Fibroblast of upper back skin (primary cell): ENCODE measurements around the gene ASCC3.
A peak's percentile ranks its signal among the peaks of the same experiment; 100 is the strongest.

Experiments used
- DNase-seq: peaks from one replicate; pipeline ENCODE4 v3.0.0-alpha.2; 2013

ASCC3 gene

DNA sequence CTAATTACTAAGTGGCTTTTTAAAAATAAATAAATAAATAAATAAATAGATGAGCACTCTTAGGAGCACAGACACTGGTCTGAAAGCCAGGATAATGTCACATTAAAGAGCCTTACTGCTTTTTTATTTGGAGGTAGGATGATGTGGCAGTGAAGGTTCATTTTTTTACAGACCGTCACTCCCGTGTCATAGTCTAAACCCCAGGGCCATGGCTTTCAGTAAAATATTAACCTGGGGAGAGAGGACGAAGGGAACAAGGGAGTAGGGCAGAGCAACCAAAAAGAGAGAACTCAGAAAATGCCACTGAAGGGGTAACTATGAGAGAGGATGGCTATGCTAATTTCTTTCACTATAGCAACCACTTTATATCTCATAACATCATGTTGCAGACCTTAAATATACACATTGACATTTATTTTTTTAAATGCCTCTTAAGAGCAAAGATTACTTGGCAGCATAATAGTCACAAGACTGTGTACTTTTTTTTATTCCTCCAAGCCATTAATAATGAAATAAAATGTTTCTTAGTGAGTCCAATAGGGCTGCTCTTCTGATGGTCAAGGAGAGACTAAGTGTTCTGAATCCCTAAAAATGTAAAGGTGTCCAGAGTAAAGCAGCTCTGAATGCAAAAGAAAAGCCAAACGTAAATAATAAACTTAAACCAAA is 315.6 kb downstream of the ASCC3 start:
- DNase-seq, result no peak

DNA sequence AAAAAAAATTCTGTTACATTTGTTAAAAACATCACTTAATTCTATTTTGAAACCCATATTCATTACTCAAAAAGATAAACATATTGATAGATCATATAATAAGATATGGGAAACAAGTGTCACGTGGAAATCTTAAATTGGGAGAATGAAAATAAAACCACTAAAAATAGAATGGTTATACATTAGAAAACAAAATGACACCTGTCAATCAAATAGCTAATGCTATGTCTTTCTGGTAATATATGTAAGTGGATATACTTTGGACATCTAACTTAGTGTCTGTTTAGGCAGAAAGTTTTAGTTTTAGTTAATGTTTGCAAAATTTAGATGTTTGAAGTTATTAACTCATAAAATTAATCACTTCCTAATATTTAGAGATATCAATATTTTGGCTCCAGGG is 321.3 kb downstream of the ASCC3 start:
- no peak for DNase-seq

DNA sequence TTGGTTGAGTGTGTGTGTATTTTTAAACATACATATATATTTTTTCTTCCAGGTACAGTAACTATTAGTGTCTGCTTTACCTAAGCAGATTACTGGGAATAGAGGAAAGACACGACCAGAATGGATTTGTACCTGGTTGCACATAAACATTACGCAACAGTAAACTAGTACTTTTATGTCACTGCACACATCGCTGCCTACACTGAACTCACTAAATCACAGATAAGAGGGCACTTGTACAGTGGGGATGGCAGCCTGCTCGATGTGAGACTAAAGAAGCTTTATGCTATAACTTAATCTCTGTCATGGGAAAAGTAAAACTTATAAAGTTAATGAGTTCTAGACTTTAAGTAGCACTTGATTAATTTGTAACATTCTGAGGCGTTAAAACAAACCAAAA is 326.9 kb downstream of the ASCC3 start:
- no peak for DNase-seq

DNA sequence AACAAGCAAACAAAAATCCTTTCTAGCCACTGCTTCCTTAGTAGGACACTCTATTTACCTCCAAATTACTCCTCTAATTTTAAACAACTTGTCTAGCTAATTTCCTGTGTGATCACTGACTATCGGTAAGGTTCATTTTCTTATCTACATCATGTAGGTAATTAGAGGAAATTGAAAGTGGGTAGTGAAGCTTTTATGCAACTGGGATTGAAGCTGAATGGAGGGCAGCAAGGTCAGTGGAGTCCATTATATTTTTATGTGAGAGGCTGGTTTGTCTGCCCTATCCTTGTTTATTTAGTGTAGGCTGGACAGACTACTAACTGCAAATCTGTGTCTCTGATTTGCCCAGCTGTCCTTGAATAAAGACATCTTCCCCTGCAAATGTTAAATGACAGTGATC is 327.9 kb downstream of the ASCC3 start:
- DNase-seq, result no peak

DNA sequence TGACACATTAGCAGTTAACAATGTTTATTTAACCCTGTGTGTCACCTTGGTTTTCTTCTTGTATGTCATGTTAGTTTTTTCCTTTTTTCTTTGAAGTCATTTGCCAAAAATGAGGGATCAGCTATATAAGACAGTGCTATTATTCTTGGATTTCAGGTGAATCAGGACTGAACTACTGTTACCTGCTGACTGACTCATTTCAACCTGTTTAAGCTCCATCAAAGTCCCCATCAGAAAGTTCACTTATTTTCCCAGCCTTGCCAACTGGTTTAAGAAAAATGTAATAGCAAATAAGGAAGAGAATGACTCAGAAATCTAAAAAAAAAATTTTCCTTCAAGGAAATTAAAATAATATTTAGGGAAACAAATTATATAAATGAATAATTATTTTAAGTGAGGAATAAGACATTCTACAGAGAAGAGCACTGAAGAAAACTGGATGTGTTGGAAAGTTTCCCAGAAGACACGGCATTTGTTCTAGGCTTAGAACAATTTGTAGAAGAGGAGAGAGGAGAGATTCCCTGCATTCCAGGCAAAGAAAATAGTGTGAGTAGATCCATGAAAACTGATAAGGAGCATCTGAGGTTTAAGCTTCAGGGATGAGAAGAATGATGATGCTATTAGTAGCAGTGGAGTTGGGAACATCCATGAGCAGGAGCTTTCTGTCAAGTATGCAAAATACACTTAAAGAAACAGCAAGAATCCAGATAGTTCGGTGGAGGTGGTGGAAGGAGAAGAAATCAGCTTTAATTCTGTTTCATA is 331.5 kb downstream of the ASCC3 start:
- peak; percentile 84 for DNase-seq

DNA sequence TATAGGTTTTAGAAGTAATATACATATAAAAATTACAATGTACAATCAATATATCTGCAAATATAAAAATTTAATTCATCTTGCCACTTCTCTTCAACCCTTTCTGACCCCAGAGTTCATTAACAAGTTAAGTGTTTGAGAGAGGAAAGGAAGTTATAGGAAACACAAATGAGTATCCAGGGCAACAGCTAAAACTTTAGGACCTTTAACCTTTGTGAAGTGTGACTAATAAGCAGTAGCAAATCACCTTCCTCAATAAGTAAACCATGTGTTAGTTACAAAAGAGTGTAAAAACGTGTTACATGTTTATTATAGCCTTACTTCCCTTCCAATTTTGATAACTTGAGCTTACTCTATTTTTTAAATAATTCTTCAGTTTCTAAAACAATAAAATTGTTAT is 343.0 kb downstream of the ASCC3 start:
- DNase-seq, result peak; percentile 5

DNA sequence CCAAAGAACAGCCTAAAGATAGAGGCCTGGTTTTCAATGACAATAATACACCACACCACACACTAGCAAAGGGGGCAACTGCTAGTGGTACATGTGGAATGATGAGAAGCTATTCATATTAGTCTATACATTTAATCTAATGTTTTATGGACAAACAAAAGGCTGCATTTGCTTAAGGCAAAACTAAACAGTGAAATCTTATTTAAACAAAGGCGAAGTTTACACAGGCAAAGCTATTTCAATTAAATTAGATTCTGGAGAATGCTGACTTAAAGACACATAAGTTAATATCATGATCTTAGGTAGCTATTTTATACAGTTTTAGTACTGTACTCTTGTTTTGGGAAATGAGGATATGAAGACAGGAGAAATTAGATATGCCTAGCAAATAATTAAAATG is 362.5 kb downstream of the ASCC3 start:
- no peak for DNase-seq

DNA sequence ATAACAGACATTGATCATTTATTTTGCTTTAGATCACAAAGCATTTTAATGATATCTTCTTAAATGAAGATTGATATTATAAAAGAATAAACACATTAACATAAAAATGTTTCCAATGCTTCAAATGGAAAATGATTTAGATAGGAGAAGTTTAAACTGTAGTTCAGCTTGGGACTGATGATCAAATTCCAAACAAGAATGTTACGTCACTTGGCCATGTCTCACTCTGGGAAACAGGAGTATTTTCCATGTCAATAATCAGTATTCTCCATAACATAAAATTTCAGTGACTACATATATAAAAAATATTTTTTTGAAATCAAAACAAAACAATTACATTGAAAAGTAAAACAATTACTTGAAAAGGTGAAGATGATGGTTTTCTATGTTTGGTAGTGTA is 363.5 kb downstream of the ASCC3 start:
- DNase-seq, result no peak

DNA sequence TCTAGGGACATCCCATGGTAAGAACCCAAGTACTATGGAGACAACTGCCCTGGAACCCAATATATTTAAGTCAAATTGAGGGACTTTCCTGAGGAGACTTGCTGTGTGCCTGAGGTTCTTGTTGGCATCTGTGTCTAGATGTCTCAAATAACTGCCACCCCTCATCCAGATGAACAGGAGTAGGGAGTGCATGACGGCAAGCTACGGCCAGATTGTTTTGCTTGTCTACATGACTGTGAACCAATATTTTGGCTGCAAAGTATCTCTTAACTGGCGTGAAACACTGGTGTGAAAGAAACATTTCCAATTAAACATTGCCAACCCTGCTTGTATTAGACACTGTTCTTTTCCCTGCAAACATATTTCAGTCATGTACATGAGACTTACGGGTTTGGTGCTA is 364.0 kb downstream of the ASCC3 start:
- no peak for DNase-seq

DNA sequence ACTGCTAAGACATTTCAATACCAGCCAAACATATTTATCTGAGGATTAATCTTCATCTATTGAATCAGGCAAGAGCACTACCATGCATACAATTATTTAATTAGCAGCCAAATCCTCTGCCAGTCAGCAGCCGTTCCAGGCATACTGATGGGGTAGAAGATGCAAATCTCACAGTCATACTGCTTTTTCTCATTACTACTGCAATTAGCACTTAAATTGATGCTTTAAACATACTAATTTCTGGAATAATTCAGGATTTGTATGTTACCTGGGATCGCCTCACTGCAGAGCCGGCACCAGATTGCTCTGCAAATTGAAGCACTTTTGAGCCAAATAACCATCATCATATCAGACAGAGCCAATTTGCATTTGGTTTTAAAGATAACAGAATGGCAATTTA is 366.5 kb downstream of the ASCC3 start:
- DNase-seq, result no peak

DNA sequence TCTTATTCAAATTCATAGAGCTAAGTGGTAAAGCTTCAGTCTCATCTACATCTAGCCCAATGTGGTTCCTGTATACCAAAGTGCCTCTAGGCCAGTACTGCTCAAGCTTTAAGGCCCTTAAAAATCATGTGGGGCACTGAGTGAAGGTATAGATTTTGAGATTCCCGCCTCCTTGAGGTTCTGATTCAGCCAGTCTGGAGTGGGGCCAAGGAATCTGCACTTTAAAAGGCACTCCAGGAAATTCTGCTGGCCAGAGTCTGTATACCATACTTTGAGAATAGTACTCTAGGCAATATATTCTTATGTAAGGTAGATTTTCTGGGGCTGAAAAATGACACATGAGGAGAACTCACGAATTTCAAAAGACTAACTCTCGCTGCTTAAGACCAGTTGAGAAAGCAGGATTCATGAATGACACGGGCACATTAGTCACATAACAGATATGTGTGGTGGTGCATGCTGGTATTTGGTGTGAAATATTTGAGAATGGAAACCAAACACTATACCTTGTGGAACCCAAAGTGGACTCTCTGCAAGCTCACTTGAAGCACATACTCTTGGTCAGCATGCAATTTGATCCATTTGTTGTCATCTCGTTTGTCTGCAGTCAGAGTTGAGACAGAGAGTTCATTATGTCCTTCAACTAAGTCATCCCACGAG is 368.8 kb downstream of the ASCC3 start:
- peak; percentile 70 for DNase-seq

DNA sequence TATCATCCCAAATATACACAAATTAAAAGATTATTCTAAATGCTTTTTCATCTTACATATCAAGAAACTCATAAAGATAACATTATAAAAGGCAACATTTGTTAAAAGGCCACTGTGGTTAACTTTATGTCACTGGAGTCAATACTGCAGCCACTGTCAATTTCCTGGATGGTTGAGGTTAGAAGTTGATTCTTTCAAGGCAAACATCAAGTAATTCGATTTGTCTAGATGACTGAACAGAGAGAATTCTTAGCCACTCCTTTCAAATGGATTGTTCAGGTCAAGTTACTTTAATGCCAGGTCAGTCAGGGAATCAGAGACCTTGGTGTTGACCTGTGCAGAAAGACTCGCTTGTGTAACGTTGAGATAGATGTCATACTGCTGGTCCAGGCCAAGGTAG is 372.0 kb downstream of the ASCC3 start:
- DNase-seq, result no peak

DNA sequence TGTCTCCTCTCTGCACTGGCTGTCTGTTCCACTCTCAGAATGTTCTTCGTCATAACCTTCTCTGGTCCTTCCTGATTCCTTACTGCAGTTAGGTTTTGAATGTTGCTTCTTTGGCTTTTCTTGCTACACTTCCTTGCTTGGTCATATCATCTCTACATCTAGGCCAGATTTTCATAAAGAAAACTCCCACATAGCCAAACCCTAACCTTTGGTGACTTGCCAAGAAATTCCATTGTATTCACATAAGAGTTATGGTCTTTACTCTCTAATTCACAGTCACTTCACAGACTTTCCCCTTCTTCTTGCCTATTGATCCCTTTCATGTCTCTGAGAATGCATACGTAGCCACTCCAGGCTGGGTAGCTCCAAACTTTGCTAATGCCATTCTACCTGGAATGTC is 374.5 kb downstream of the ASCC3 start:
- DNase-seq, result peak; percentile 85

DNA sequence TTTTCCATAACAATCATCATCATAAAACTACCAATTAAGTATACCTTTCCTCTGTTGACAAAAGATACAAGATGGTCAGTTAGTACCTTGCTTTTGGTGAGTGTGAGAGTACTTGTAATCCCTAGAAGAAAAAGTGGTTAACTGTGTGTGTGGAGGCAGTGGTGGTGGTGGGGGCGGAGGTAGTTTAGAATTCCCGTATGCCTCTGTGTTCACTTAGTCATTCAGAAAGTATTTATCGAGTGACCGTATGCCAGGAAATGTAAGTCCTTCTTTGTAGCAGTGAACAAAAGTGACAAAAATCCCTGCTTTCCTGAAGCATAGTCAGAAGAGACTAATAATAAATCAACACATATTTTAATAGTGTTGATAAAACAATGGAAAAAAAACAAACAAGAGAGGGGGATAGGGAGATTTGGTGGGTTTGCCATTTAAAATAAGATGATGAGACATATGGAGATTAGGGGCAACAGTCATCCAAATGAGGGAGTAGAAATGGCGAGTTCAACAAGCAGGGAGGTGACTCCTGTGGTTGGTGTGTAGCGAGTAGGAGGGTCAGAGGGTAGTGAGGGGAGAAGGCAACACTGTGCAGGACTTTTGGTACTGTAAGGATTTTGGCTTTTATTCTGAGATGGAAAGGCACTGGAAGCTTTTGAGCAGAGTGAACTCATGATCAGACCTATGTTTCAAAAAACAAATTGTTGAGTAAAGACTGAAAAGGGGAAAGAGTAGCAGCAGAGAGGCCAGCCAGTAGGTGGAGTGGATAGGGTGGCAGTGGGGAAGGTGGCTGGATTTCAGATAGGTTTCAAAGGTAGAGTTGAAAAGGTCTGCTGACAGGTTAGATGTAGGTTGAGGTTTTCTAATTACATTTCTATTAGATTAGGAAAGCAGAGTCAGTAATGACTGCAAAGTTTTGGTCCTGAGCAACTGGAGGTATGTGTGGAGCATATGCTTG is 376.1 kb downstream of the ASCC3 start:
- peak; percentile 83 for DNase-seq

DNA sequence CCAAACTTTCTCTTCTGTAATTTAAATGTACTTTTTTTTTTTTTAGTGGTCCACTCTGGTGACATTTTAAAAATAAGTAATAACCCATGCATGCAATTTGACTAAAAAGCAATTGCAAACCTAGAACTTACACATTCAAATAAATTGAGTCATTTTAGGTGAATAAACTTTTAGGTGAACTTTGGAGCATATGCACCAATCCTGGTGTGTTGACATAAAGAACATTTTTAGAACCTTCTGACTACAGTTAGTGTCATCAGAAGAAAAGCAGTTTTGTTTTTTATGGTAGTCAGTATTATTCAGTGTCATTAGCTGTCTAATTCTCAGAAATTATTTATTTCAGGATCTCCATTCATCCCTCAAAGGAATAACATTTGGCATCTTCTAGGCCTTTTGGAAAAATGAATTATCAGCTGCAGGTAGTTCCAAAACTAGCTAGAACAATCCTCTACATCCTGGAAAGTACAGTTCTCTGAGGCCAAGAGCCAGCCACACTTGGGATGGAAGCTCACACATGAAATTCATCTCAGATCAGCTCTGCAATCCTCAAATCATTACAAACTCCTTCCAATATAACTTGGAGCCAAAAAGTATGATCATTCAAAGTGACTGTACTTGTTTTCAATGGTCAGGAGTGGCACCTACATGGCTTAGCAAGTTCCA is 378.0 kb downstream of the ASCC3 start:
- no peak for DNase-seq

DNA sequence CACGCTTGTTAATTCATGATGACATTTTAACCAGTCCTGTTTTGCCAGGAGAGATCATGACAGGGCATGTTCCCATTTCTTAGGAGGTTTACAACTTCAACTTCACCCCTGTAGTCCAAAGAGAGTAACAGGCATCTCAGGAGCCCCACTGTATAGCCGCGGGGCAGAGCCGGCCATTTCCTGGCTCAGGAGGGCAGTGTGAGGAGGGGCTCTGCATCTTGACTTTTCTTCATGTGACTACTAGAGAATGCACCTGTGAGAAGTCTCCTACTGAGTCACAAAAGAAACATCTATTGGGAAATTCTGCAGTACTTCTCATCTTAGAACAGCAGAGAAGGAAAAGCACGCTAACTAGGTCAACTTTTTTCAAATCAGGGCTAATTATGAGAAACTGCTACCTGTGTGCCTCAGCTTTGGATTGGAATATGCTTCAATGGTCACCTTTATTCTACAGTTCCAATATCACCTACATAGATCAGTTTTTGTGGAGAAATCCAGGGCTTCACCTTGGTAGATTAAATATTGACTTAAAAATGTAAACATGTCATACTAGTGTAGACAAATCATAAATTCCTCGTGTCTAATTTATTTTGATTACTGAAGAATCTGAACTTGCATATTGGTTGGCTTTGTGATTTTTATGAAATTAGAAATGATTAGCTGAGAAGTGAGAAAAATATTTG is 387.8 kb downstream of the ASCC3 start:
- no peak for DNase-seq

DNA sequence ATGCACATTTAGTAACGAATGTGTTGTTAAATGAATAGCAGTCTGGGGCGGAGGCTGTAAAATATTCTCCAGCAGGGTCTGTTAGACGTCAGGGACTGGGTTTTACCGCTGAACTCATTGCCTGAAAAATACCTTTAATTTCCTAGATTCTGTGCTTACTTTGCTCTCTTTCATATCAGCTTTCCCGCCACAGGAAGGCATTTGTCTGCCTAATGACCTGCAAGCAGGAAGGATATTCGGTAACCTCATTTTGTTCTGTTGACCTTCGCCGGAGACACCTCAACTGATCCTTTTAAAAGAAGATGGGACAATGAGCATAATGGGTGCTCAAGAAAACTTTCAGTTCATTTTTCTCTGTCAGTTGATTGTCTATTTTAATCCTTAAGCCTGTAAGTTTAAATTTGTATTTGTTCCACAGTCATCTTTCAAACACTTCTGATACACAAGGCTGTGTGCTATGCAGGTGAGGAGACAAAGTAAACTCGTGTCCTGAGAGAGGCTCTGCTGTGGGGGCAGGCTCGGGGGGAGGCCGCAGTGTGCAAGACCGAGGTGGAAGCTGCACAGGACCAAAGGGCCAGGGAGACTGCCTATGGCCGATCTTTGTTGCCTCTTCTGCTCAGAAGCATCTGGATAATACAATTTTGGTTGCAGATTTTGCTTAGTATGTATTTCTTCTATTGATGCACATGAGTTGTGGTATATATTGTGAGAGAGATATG is 389.0 kb downstream of the ASCC3 start:
- DNase-seq, result no peak

DNA sequence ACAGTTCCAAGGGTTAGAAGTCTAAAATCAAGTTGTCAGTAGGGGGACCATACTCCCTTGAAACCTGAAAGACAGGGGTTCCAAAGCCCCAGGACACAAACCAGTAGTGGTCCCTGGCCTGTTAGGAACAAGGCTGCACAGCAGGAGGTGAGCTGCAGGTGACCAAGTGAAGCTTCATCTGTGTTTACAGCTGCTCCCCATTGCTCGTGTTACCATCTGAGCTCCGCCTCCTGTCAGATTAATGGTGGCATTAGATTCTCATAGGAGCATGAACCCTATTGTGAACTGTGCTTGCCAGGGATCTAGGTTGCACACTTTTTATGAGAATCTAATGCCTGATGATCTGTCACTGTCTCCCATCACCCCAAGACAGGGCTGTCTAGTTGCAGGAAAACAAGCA is 391.1 kb downstream of the ASCC3 start:
- no peak for DNase-seq

DNA sequence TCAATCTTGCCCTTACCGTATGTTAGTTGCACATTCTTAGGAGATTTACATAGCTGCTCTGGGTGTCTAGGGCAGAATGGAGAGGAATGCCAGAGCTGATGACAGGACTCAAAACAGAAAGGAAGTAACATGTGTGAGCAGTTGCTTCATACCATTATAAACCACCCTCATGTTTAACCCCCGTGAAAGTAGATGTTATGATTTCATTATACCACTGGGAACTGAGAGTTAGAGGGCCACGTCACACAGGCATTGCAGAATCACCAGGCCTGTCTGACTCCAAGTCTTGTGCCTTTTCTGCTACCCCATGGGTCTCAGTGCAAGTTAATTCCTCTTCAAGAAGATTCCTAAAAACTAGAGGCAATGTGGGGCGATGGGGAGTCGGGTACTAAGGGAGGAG is 392.9 kb downstream of the ASCC3 start:
- DNase-seq, result peak; percentile 73

DNA sequence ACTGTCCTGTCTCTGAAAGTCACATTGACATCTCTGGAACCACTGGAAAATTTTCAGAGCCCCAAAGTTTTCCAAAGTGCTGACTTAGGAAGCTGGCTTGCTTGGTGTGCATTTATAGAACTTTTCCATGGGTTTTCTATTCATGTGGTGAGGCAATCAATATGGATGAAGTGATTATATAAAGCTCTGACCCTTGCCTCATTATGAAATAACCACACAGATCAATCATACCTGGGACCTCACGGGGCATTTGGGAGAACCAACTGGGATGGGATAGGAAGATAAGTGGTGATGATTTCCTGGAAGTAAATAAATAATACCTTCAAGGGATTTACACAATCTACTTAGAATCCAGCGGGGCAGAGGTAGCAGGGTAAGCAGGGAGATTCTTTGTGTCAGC is 393.5 kb downstream of the ASCC3 start:
- DNase-seq, result no peak

DNA sequence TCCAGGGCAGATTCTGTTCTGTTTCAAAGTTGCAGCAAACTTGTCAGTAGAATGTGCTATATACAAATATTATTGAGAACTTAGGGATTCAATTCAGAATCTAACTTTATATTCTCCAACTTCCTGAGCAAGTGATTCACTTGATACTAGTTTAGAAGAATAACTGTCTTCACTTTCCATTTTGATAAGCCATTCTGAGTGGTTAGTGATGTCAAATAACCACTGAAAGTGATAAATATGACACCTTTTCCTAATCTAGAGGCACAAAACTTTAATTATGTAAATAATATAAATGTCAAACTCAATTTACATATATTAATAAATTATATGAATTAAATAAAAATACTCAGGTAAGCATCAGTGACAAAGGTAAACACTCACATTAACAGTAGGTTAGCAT is 395.9 kb downstream of the ASCC3 start:
- no peak for DNase-seq
